Right renal cortex interstitium (tissue), 3 donors: ENCODE results near the gene GEMIN4. TPM values are rescaled to one million over a fixed set of nuclear protein-coding genes. Genes with fewer than 3 reads are reported as not detected.
"Not testable (repeated sequence)": the region's sequence is repeated elsewhere in the genome, so short reads cannot be mapped to it uniquely, and the experiment has no call there.

Source experiments
- DNase-seq, 3 donors: peaks; one replicate each; pipeline ENCODE4 v3.0.0-alpha.2; 2013; ENCODE audit warnings: low read depth in 3 of 3, low spot score in 2 of 3
- polyA plus RNA-seq, 3 donors: library from polyadenylated mRNA; unstranded; fragments of 120-200 nt; gene quantifications; one replicate each; pipeline ENCODE4 v1.2.1, GENCODE V29; 2013; ENCODE audit not compliant: insufficient read length in 3 of 3

Gene GEMIN4
- polyA plus RNA-seq, 3 donors: 20.8 to 21.7 (median 21.0) TPM

DNA sequence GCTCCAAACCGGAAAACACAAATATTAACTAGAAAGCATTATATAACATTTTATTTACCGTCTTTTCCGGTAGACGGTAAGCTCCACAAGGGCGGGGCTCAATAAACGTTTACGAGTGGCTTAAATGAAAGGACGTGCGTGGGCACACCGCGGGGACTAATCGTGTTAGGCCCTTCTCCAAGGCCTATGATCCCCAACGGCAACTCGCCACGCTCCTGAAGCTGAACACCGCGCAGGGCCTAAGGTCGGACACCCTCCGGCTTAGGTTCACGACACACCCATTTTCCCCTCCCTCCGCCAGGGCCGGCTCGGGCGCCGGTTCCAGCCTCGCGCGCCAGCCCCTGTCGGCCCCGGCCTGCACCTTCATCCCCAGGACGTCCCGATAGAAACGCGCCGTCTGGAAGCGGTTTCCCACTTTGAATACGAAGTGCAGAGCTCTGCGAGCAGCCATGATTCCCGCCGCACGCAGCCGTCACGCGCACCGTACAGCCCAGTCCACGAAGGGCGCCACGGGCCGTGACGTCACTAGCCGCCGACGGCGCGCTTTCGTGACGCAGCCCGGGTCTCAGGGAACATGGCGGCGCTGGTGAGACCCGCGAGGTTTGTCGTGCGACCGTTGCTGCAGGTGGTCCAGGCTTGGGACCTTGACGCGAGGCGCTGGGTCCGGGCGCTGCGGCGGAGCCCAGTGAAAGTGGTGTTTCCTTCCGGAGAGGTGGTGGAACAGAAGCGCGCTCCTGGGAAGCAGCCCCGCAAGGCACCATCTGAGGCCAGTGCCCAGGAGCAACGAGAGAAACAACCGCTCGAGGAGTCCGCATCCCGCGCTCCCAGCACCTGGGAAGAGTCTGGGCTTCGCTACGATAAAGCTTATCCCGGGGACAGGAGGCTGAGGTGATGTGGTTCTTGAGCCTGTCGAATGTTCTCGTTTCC lies 30.0 kb upstream of the GEMIN4 start, which contains the start of the genes GLOD4 and MRM3:
TSS of gene GLOD4 (minus strand) at position 476 of the 927 bp plus-strand sequence. CDS start at position 451, 25 bp downstream.
TSS of gene MRM3 (plus strand) at position 549 of the 927 bp plus-strand sequence. CDS start at position 575, 26 bp downstream.
- DNase-seq: peak; percentile 81 to 87 (median 86)

DNA sequence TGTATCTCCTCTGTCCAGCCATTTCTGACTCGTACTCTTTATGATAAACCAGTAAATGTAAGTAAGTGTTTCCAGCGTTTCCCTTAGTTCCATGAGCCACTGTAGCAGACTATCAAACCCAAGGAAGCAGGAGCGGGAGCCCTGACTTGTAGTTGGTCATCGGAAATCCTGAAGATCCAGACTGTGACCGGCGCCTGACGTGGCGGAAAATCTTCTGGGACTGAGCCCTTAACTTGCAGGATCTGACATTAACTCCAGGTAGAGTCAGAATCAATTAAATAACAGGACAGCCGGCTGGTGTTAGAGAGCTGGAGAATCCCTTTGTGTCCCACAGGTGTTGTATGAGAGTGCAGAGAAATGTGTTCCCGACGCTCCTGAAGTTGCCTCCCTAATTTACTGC lies 26.0 kb upstream of the GEMIN4 start:
- DNase-seq: no peak

DNA sequence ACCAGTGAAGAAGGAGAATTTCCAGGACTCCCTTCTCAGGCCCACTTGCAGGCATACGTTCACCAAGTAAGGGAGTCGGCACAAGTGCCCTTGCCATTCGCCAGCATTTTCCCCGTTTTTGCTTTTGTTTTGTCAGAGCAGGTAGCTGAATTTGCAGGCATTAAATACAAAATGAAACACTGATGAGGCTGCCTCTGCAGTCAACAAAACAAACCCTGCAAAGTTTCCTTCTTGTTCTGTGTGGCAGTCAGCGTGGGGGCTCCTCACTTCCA lies 22.2 kb upstream of the GEMIN4 start:
- no peak for DNase-seq

DNA sequence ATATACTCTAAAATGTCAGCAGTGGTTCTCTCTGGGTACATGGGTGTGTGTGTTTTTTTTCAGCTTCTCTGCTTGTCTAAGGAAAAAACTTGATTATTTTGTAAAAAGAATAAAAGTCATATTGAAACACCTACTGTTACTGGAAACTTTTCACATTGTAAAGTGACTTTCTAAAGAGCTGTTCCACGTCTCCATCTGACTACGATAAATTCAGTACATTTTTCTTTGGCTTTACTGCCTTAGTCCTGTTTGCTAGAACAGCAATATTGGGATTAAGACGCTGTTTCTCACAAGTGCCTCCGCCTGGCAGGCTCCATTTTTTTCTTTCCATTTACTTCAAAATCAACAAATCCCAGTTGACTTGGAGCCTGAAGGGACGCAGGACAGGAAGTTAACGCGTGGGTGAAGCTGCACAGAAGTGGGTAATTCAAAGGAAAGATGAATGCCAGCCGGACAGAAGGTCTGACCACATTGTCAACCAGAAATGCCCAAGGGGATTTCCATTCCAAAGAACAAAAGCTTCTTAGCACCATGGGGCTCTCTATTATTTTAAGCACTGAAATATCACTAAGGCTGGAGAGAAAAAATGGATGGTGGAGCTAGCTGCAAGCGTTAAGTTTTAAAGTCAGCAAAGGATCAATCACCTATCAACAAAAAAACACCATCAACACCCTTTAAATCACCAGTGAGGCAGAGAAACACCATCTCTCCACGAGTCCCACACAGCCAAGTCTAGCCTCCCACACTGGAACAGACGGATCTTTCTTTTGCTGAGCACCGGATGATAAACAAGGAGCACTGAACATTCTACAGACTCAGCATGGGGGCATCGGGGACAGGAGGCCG lies 21.6 kb upstream of the GEMIN4 start:
- DNase-seq: no peak

DNA sequence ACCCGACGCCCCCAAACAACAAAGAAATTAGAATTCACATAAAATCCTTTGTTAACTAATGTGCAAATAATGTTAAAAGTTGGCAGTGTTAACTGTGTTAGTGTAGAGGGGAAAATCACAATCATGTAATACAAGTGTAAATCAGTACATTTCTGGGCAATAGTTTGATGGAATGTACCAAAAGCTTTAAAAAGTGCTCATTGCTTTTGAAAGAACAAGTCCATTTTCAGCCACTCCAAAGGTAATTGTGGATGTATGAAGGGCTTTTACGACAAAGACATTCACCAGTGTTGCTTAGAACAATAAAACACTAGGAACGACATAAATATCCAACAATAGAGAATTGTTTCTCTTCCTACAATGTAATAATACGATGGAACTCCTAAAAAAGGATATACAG lies 21.0 kb upstream of the GEMIN4 start:
- no peak for DNase-seq

DNA sequence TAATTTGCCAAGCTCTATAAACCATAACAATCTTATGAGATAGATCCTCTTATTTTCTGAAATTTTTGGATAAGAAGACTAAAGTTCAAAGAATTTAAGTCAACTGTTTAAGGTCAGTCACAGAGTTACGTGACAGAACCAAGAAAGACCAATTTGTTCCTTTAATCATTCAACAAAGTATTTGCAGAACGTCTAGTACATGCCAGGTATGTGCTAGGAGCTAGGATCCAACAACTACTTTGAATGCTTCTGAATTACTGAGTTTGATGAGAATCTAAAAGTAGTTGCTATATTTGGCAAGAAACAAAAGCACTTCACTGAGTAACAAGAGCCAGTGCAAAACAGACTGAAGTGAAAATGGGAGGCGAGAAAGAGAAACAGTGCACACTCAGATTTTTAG lies 15.0 kb upstream of the GEMIN4 start:
- no peak for DNase-seq

DNA sequence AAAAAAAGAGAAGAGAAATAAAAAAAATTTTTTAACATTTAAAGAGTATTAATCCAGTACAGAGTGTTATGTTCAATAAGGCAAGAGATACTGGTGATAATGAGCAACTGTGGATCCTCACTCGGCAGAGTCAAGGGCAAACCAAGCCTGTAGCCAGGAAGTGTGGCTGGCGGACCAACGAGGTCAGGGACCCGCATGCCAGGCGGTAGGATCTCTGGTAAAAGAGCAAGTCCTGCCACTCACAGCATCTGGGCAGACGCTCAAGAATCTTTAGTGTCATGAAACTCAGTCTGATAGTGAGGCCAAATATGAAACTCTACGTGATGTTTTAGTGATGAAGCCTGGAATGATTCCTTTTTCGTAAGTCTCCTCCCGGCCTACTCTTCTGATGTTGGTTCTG lies 8.3 kb upstream of the GEMIN4 start:
- DNase-seq: no peak

DNA sequence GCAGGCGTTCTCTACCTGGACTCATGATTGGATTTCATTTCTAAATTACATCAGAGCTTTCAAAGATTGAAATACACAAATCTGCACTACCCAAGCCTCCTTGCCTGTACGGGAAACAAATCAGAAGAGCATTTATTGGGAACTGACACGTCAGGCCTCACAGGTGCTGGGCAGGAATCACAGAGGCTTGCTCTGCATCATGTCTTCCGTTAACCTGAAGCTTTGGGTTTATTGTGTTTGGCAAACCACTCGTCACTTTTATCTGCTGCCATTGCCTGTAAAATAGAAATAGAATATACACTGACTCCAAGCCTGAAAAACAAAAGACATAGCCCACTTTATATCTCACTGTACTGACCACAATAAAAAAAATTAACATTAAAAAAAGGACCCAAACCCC lies 7.9 kb upstream of the GEMIN4 start:
- no peak for DNase-seq

DNA sequence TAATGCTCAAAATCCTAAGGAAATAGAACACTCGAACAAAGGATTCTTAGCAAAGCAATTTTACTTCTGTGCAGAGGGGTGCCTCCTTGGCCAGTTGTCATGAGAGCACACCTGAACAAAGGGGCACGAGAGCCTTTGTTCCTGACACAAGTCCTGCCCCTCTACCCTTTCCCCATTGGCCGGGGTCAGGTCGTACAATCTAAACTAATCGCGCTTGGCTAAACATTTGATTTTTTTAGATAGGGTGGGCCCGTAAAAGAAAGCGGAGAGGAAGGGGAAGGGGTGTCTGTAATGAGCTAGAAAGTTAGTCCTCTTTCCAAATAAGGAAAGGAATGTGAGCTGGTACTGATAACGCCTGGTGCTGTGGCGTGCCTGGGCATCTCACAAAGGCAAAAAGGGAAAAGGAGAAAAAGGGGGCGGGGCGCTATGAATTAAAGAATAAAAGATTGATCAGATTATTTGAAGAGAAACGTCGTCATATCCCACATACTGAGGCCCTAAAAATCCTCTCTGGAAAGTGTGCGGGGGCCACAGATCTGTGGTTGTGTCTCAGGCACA lies 4.0 kb upstream of the GEMIN4 start:
- DNase-seq: not testable (repeated sequence)

DNA sequence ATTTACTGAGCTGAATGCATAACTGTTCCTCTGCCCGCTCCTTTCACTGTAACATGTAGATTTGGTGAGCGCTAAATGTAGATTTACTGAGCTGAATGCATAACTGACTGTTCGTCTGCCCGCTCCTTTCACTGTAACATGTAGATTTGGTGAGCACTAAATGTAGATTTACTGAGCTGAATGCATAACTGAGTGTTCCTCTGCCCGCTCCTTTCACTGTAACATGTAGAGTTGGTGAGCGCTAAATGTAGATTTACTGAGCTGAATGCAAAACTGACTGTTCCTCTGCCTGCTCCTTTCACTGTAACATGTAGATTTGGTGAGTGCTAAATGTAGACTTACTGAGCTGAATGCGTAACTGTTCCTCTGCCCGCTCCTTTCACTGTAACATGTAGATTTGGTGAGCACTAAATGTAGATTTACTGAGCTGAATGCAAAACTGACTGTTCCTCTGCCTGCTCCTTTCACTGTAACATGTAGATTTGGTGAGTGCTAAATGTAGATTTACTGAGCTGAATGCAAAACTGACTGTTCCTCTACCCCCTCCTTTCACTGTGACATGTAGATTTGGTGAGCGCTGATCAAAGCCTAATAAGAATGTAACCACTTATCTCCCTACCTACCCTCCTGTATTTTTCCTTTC lies 3.4 kb upstream of the GEMIN4 start:
- not testable (repeated sequence) for DNase-seq

DNA sequence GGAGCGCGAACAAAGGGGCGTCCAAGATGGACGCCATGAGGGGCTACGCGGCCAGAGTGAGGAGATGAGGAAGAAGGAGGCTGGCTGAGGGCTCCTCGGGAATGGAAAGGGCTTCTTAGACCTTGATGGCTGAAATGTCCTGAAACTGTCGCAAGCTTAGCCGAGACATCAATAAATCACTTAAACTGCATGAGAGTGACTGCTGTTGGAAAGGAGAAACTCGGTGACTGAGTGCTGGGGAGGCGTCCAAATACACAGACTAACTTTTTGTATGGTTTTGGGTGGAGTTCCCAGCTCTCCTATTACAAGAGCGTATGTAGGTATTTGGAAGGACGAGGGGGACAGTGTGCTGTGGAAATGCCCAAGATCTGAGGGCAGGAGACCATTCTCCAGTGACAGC lies 1.4 kb upstream of the GEMIN4 start:
- DNase-seq: no peak

DNA sequence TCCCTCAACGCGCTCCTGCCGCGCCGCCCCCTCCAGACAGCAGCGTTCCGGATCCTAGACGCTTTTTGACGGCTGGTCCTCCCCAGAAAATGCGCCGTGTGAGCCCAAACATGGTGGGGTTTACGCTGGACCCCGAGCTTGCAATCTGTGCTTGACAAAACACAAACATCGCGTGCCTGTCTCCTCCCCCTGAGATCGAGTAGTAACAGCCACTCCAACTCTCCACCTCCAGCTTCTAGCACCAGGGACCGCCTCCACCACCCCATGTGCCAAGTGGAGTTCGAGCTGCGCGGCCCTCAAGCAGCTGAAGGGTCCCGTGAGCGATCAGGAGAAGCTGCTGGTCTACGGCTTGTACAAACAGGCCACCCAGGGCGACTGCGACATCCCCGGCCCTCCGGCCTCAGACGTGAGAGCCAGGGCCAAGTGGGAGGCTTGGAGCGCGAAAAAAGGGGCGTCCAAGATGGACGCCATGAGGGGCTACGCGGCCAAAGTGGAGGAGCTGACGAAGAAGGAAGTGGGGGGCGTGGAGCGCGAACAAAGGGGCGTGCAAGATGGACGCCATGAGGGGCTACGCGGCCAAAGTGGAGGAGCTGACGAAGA lies 656 bp upstream of the GEMIN4 start:
- DNase-seq: peak in 2 of 3 donors; percentile 41 to 51

DNA sequence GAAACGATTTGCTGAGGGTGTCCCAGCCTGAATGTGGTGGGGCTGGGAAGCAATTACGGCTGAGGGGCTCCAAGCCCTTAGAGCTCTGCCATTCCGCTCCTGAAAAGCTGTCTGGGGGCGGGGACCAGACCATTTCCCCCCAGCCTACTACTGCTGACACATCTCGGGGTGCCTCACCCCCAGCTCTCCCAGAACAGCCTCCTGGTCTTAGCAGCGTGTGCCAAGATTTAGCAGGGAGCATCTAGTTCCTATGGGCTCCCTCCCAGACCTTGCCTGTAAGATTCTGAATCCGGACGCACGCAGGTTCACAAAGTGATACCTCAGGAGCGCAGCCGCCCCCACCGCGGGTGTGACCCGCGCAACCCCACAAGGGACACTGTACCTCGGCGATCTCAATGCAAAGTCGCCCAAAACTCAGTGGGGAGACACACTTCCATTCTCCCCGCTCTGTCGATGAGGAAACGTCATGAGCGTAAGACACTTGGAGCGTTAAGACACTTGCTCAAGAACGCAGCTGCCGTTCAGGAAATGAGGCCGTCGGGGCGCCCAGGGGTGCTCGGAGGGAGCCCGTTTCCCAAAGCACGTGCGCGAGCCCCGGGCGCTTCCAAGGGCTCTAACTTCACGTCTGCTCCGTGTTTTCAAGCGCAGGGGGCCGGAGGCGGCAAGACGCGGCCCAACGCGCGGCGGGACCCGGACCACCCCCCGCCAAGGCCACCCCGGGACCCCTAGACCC lies 629 bp downstream of the GEMIN4 start:
- no peak for DNase-seq

DNA sequence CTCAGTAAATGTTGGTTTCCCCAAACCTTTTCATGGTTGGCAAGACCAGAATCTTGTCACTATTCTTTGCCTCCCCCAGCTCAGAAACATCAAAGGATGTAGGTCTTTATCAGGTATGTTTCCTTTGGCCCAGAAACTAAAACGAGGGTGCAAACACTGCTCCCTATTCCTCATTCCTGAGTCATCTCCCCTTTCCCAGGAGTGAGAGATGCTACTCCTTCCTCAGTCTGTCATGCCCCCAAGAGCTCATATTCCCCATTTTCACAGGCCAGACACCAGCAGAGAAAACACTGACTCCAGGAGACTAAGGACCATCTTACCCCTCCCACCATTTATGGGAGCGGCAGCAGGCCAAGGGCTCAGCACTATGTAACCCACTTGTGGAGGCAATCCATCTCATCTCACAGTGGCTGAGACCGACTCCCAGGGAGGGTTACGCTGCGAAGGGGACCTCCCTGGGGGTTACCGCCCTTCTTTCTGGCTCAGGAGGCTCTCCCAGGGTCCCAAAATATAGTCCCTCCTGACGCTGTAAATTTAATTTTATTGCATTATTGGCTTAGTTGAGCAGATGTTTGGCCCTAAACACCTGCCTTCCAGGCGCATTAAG lies 1.5 kb downstream of the GEMIN4 start:
- no peak for DNase-seq

DNA sequence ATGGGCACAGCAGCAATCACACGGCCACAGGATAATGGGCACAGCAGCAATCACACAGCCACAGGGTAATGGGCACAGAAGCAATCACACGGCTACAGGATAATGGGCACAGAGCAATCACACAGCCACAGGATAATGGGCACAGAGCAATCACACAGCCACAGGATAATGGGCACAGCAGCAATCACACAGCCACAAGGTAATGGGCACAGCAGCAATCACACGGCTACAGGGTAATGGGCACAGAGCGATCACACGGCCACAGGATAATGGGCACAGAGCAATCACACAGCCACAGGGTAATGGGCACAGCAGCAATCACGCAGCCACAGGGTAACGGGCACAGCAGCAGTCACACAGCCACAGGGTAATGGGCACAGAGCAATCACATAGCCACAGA lies 2.7 kb downstream of the GEMIN4 start:
- DNase-seq: not testable (repeated sequence)

DNA sequence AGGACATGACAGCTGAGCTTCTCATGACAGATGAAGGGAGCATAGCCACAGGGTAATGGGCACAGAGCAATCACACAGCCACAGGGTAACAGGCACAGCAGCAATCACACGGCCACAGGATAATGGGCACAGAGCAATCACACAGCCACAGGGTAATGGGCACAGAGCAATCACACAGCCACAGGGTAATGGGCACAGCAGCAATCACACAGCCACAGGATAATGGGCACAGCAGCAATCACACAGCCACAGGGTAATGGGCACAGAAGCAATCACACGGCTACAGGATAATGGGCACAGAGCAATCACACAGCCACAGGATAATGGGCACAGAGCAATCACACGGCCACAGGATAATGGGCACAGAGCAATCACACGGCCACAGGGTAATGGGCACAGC lies 3.5 kb downstream of the GEMIN4 start:
- not testable (repeated sequence) for DNase-seq

DNA sequence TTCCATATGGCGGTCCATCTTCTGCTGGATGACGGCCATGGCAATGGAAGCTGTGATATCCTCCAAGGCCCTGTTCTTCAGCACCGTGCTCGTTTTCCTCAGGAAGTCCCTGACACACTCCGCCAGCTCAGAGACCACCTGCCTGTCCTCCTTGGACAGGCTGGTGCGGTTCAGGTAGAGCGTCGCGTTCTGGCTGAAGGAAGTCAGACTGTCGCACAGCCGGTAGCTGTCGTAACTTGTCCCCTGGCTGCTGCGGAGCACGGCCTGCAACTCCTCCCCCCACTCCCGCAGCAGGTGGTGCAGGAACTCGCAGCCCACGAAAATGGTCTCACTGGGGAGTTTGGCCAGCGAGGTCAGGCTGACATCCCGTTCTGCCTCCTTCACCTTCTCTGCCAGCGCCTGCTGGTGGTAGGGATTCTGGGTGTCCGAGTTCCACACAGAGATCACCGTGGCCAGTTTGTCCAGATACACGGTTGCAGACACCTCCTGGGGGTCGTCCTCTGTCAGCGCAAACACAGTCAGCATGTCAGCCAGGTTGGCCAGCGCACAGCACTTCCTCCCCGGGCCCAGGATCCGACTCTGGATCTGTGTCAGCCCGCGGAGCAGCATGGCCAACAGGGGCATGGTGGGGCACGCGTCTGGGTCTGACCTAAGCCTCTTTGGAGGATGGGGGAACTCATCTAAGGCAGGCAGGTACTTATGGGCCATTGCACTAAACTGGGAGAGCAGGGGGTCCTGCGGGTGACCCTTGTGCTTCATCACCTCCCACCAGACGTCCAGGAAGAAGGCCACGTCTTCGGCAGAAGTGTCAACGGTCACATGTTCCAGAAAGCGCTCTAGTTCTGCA lies 5.1 kb downstream of the GEMIN4 start:
- no peak for DNase-seq

DNA sequence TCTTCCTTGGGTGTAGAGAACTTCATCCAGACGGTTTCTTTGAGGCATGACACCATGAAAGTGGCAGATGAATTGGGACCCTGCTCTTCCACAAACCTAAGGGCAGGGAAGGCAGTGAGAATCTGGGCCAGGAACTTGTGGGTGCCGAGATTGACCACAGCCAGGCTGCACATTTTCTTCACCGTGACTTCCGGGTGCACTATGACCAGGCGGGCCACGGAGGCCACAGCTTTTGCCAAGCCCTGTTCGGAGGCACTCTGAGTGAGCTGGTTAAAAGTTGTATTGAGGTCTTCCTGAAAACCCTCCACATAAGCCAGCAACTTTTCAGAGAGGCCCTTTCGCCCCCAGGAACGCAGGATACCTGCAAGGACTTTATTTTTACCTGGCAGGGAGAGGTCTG lies 5.9 kb downstream of the GEMIN4 start:
- no peak for DNase-seq
